ENCODE results near the gene ANKRD10.

DNA sequence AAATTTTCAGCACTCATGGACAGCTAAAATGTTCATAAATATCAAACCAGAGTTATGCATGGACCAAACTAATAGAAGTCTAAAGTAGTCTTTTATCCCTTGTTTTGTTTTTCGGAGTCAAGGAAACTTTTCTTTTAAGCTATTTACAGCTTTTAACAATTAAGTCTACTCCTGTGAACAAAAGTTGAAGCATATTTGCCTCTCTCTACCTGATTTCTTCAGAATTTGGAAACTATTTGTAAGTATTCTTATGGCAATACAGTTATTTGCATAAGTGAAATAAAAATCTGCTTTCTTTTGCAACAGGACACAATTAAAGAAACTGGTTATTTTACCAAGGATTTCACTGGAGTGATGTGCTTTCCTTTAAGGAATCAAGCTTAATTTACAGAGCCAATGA is 47.1 kb upstream of the ANKRD10 start:
- TF ChIP-seq POLR2A (IDR thresholded peaks at IDR 0.05; ENCODE audit: control extremely low read depth in 1 of 2, low read depth in 2 of 2, low read length in 2 of 2): no peak
- no peak for TF ChIP-seq KDM4A (IDR thresholded peaks at IDR 0.05; ENCODE audit: low read depth, low read length, severe bottlenecking)

Measured in H1 (cell line).